ENCODE measurements around the gene ARHGAP24. TPM values are rescaled to one million over a fixed set of nuclear protein-coding genes. Genes with fewer than 3 reads are reported as not detected.

Gene ARHGAP24
- total RNA-seq, 1 experiment from 2014 or later, result 17.4 TPM

- no peak overlapping the region; a peak in 1 of 4 replicates for H3K4me3 ChIP-seq (ENCODE audit: low read depth in 2 of 2, low read length in 2 of 2)
- no peak for ATAC-seq
- no peak for TF ChIP-seq POLR2AphosphoS5 (IDR thresholded peaks at IDR 0.05; ENCODE audit: low read depth, low read length)
- TF ChIP-seq SIN3A (IDR thresholded peaks at IDR 0.05; ENCODE audit: borderline replicate concordance, insufficient read depth, low read depth, low read length), result no peak
- no peak for TF ChIP-seq TCF7L2 (IDR thresholded peaks at IDR 0.05; ENCODE audit: low read depth, low read length)
- TF ChIP-seq CTCF (IDR thresholded peaks at IDR 0.05), result no peak
- TF ChIP-seq REST (IDR thresholded peaks at IDR 0.05; ENCODE audit: insufficient read depth in 1 of 2, low read depth in 2 of 2, low read length in 1 of 2), result no peak
- no TSS peak for BruUV-seq (replicated peaks)
- intact Hi-C loops (cut with micrococcal nuclease; ENCODE audit: unreplicated experiment) (no loop called here), in situ Hi-C loops (cut with HindIII; ENCODE audit: low pct_unique_long_range_greater_than_20kb, low sequenced_read_pairs) (no loop called here)
- no peaks in the 10 kb centered on the region for H3K36me3 ChIP-seq (ENCODE audit: control insufficient read depth, insufficient read depth, low read length)
- H3K27me3 ChIP-seq (ENCODE audit: control insufficient read depth, insufficient read depth, low read length), result no peaks in the 10 kb centered on the region
- H3K9me3 ChIP-seq (ENCODE audit: control insufficient read depth, insufficient read depth, low read depth, low read length), result no peaks in the 10 kb centered on the region
- no peak for DNase-seq (ENCODE audit: low read depth, low spot score)
- ChIA-PET CTCF (no interaction called here), POLR2A (no interaction called here)
- no peak overlapping the region for H3K27ac ChIP-seq (ENCODE audit: low read length)
- H3K4me1 ChIP-seq (ENCODE audit: control insufficient read depth, insufficient read depth, low read length), result 0 out of 2 replicates have a peak, but pooled peaks cover 3% of the 10 kb centered on the region
Observed at GRCh38 chr4:85779165-85779564, 304.2 kb downstream of the ARHGAP24 start.

GRCh38 chr4:85780664-85781063 is 305.7 kb downstream of the ARHGAP24 start:
- no peaks in the 10 kb centered on the region for H3K9me3 ChIP-seq (ENCODE audit: control insufficient read depth, insufficient read depth, low read depth, low read length)
- H3K4me3 ChIP-seq (ENCODE audit: low read depth in 2 of 2, low read length in 2 of 2), result no peak overlapping the region
- H3K4me1 ChIP-seq (ENCODE audit: control insufficient read depth, insufficient read depth, low read length), result 0 out of 2 replicates have a peak, but pooled peaks cover 3% of the 10 kb centered on the region
- in situ Hi-C loops (cut with HindIII; ENCODE audit: low pct_unique_long_range_greater_than_20kb, low sequenced_read_pairs), result no loop called here
- intact Hi-C loops (cut with micrococcal nuclease; ENCODE audit: unreplicated experiment), result no loop called here
- no TSS peak for BruUV-seq (replicated peaks)
- ATAC-seq (no peak), DNase-seq (ENCODE audit: low read depth, low spot score) (no peak)
- H3K36me3 ChIP-seq (ENCODE audit: control insufficient read depth, insufficient read depth, low read length), result no peaks in the 10 kb centered on the region
- ChIA-PET CTCF (no interaction called here), POLR2A (no interaction called here)
- H3K27me3 ChIP-seq (ENCODE audit: control insufficient read depth, insufficient read depth, low read length), result no peaks in the 10 kb centered on the region
- H3K27ac ChIP-seq (ENCODE audit: low read length), result no peak overlapping the region
- no peak for TF ChIP-seq REST (IDR thresholded peaks at IDR 0.05; ENCODE audit: insufficient read depth in 1 of 2, low read depth in 2 of 2, low read length in 1 of 2)
- no peak for TF ChIP-seq CTCF (IDR thresholded peaks at IDR 0.05)
- TF ChIP-seq TCF7L2 (IDR thresholded peaks at IDR 0.05; ENCODE audit: low read depth, low read length), result no peak
- no peak for TF ChIP-seq POLR2AphosphoS5 (IDR thresholded peaks at IDR 0.05; ENCODE audit: low read depth, low read length)
- TF ChIP-seq SIN3A (IDR thresholded peaks at IDR 0.05; ENCODE audit: borderline replicate concordance, insufficient read depth, low read depth, low read length), result no peak
